Heart right ventricle (tissue), 16 donors: ENCODE measurements around the gene ZSCAN22. TPM values are rescaled to one million over a fixed set of nuclear protein-coding genes. Genes with fewer than 3 reads are reported as not detected.

ENCODE experiments used
- ATAC-seq, 8 donors: fragments of 200-7000 bp; cut with Tn5 transposase; one replicate each; pipeline ENCODE4 v1.9.1; 2020; ENCODE audit warnings: mild to moderate bottlenecking in 8 of 8, moderate library complexity in 8 of 8, moderate number of reproducible peaks in 1 of 8
- DNase-seq, 2 donors: peaks; one replicate each; pipeline ENCODE4 v3.0.0-alpha.2; 2020
- H3K27ac ChIP-seq, 10 donors: fragments of 200-600 bp; sonication (generic) in 2 of 10; one replicate each; pipeline versions ENCODE4 v1.5.0 to v1.8.0; 2020 to 2022; ENCODE audit warnings: mild to moderate bottlenecking in 3 of 10
- H3K27me3 ChIP-seq, 7 donors: fragments of 200-600 bp; one replicate each; pipeline ENCODE4 v1.8.0; 2021 to 2022; ENCODE audit warnings: mild to moderate bottlenecking in 2 of 7
- H3K36me3 ChIP-seq, 9 donors: fragments of 200-600 bp; sonication (generic) in 1 of 9; one replicate each; pipeline versions ENCODE4 v1.5.0 to v1.8.0; 2020 to 2022; ENCODE audit warnings: mild to moderate bottlenecking in 2 of 9
- H3K4me1 ChIP-seq, 9 donors: fragments of 200-600 bp; sonication (generic) in 1 of 9; one replicate each; pipeline versions ENCODE4 v1.5.0 to v1.8.0; 2020 to 2022; ENCODE audit warnings: mild to moderate bottlenecking in 4 of 9
- H3K4me3 ChIP-seq, 10 donors: fragments of 200-600 bp; sonication (generic) in 2 of 10; one replicate each; pipeline versions ENCODE4 v1.5.0 to v1.8.0; 2020 to 2022; ENCODE audit warnings: mild to moderate bottlenecking in 7 of 10, moderate library complexity in 2 of 10
- H3K9me3 ChIP-seq, 11 donors: fragments of 200-600 bp in 10 of 11; sonication (generic) in 2 of 11; one replicate each; pipeline versions ENCODE4 v1.5.0 to v1.8.0; 2013 to 2022; ENCODE audit warnings: mild to moderate bottlenecking in 2 of 11, control low read depth in 1 of 11, moderate library complexity in 1 of 11
- WGBS, 2 donors: extraction: QIAGEN DNeasy Blood & Tissue Kit; methylation state at CpG; one replicate each; pipeline ENCODE4 v1.1.7; 2013; ENCODE audit warnings: inconsistent platforms in 1 of 2; 5-methylcytosine and 5-hydroxymethylcytosine counted together
- intact Hi-C, 10 donors: fragments of 100-400 bp; cut with DNase I; formaldehyde crosslinking; loops; one replicate each; pipeline versions ENCODE4 v1.11.1 to v1.14.2; 2022
- polyA plus RNA-seq, 2 donors: library from polyadenylated mRNA; stranded (reverse); fragments of 200-250 nt; gene quantifications; one replicate each; pipeline ENCODE4 v1.2.3, GENCODE V29; 2013
- total RNA-seq, 10 donors: library from RNA; stranded (reverse); fragmentation: NEBNext Ultra II Directional in 3 of 10; extraction: Animal tissue kit (Norgen Biotek cat#: 25700) in 3 of 10; gene quantifications; one replicate each; pipeline versions ENCODE4 v1.2.1 to v1.2.4, GENCODE V29; 2021 to 2023
- TF ChIP-seq, protein P1 (sequence below), 9 donors: fragments of 200-600 bp; sonication (generic) in 2 of 9; IDR thresholded peaks; one replicate each; pipeline versions ENCODE4 v1.5.0 to v1.8.0; 2021 to 2022; ENCODE audit warnings: antibody characterized with exemption in 9 of 9, mild to moderate bottlenecking in 5 of 9, moderate library complexity in 1 of 9
- donor health status: Arrhythmogenic right ventricular cardiomyopathy.
- donor health status: ischemic (EF 13 %, LVEDD 7.1; RV severe dilation, severe dysfunction).
- donor health status: healthy with polysubstance abuse.
- donor health status: DM: no; HTN: yes; CAD: no.
- donor health status: DM: no; HTN: no; CAD: no.
- donor health status: ischemic (EF 25% LVEDD 6.9; RV normal size, moderate dysfunction).
- donor health status: ischemic (EF 25% LVEDD 5.7; RV mildly dilated, moderate dysfunction).
- donor health status: healthy.
- donor health status: DM: yes; HTN: yes; CAD: no.
- donor health status: Ischemic cardiomyopathy.
- donor health status: ischemic (EF 35%, LVEDD 5.7; RV mildly dilated, moderate dysfunction).
- donor health status: nonischemic (EF 11% LVEDD 7.7; RV severe dilation, severe dysfunction).
- donor health status: DM: yes; HTN: yes; CAD: no.
- donor health status: PGD.
- donor health status: ischemic (EF 29% LVEDD 5.4; RV normal size, mild dysfunction).
- donor health status: nonischemic (EF 23%, LVEDD 6.1; RV moderate dilation, normal function).

Gene ZSCAN22
- total and polyA plus RNA-seq, 12 donors = 0.80 to 2.1 (median 1.4) TPM

DNA sequence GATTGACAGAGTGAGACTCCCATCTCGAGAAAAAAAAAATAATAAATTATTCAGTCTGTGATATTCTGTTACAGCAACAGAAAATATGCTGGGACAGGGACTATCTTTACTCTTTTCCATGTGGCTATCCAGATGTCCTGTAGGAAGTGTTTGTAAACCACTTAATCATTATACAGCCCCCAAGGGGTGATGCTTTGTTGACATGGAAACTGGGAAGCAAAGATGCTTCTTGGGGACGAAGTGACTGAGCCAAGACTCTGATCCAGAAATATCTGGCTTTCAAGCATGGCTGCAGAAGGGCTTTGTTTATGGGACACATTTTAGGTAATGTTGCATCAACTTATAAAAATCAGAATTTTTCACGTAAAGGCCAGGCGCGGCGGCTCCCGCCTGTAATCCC is 42.6 kb upstream of the ZSCAN22 start:
- DNase-seq (no peak), ATAC-seq (no peak)
- Histone ChIP-seq H3K27me3 (no peaks in the 10 kb centered on the region), H3K36me3 (peaks cover 0 to 55% (median 38%) of the 10 kb centered on the region in 9 donors), H3K9me3 (peaks cover 0 to 36% (median 0%) of the 10 kb centered on the region in 11 donors), H3K27ac (no peak overlapping the region), H3K4me1 (peaks cover 0 to 18% (median 12%) of the 10 kb centered on the region in 9 donors), H3K4me3 (no peak overlapping the region)
- TF ChIP-seq, protein P1, sequence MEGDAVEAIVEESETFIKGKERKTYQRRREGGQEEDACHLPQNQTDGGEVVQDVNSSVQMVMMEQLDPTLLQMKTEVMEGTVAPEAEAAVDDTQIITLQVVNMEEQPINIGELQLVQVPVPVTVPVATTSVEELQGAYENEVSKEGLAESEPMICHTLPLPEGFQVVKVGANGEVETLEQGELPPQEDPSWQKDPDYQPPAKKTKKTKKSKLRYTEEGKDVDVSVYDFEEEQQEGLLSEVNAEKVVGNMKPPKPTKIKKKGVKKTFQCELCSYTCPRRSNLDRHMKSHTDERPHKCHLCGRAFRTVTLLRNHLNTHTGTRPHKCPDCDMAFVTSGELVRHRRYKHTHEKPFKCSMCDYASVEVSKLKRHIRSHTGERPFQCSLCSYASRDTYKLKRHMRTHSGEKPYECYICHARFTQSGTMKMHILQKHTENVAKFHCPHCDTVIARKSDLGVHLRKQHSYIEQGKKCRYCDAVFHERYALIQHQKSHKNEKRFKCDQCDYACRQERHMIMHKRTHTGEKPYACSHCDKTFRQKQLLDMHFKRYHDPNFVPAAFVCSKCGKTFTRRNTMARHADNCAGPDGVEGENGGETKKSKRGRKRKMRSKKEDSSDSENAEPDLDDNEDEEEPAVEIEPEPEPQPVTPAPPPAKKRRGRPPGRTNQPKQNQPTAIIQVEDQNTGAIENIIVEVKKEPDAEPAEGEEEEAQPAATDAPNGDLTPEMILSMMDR (IDR thresholded peaks at IDR 0.05) = no peak
- WGBS, 2 donors = 87% methylated on average over 7 of the region's 7 CpGs
- intact Hi-C loops = no loop called here

DNA sequence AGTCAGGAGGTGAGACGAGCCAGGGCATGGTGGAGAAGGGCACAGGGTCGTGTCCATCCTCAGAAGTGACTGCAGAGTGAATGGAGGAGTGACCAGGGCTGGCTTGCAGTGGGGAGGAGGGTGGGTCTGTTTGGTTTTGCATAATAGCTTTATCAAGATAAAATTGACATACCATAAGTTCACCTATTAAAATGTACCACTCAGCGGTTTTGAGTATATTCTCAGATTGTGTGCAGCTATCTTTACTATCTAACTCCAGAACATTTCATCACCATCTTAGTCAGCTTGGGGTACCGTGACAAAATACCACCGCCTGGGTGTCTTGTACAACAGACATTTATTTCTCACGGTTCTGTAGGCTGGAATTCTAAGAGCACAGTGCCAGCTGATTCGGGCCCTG is 34.9 kb upstream of the ZSCAN22 start:
- intact Hi-C loops = no loop called here
- DNase-seq (no peak), ATAC-seq (no peak)
- Histone ChIP-seq H3K4me1 (no peaks in the 10 kb centered on the region), H3K36me3 (peaks cover 0 to 100% (median 81%) of the 10 kb centered on the region in 9 donors), H3K4me3 (no peak overlapping the region), H3K9me3 (peaks cover 0 to 88% (median 16%) of the 10 kb centered on the region in 11 donors), H3K27me3 (no peaks in the 10 kb centered on the region), H3K27ac (no peak overlapping the region)
- TF ChIP-seq, protein P1 (IDR thresholded peaks at IDR 0.05) = no peak
- 93 to 96% methylated on average over 7 of the region's 7 CpGs for WGBS, 2 donors

- intact Hi-C loops = no loop called here
- no peak overlapping the region for H3K4me3 ChIP-seq
- H3K4me1 ChIP-seq = no peaks in the 10 kb centered on the region
- H3K9me3 ChIP-seq = peaks cover 0 to 96% (median 16%) of the 10 kb centered on the region in 11 donors
- H3K36me3 ChIP-seq = peaks cover 0 to 97% (median 67%) of the 10 kb centered on the region in 9 donors
- TF ChIP-seq, protein P1 (IDR thresholded peaks at IDR 0.05) = no peak
- DNase-seq (no peak), ATAC-seq (peak in 1 of 8 donors; percentile 15)
- no peak overlapping the region for H3K27ac ChIP-seq
- WGBS, 2 donors = 98% methylated on average over 22 of the region's 22 CpGs
- H3K27me3 ChIP-seq = no peaks in the 10 kb centered on the region
These were observed 31.9 kb upstream of the ZSCAN22 start for GRCh38 chr19:58294743-58295374.

DNA sequence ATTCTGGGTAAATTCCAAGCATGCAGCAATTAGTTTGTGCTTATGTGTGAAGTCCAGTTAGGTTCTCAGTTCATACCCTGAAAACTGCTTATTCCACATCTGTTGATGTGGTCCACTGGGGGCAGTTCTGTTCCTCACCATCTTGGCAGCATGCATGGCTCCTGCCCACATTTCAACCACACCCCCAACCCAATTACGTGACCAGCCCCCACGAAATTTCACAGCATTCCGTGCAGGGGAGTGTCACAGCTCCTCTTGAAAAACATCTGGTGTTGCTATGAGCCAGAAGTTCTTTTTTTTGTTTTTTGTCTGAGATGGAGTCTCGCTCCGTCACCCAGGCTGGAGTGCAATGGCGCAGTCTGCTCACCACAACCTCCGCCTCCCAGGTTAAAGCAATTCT is 30.7 kb upstream of the ZSCAN22 start:
- intact Hi-C loops = no loop called here
- no peak for DNase-seq
- WGBS, 2 donors = 89 to 91% methylated on average over 7 of the region's 7 CpGs
- Histone ChIP-seq H3K27me3 (no peaks in the 10 kb centered on the region), H3K27ac (no peak overlapping the region), H3K4me1 (no peaks in the 10 kb centered on the region), H3K4me3 (no peak overlapping the region), H3K9me3 (peaks cover 0 to 89% (median 16%) of the 10 kb centered on the region in 11 donors), H3K36me3 (peaks cover 0 to 97% (median 62%) of the 10 kb centered on the region in 9 donors)
- no peak for ATAC-seq
- TF ChIP-seq, protein P1 (IDR thresholded peaks at IDR 0.05) = no peak
